Lower leg skin (tissue), 4 donors: Measurements from ENCODE around the gene GJB4. TPM values are rescaled to one million over a fixed set of nuclear protein-coding genes. Genes with fewer than 3 reads are reported as not detected.

Experiments used
- DNase-seq, 2 donors: peaks; one replicate each; pipeline ENCODE4 v3.0.0-alpha.2; 2019; ENCODE audit warnings: low spot score in 2 of 2
- H3K4me3 ChIP-seq: fragments of 200-600 bp; sonication (generic); 2 replicates; pipeline ENCODE4 v1.5.1; 2017; ENCODE audit warnings: mild to moderate bottlenecking, low read depth; ENCODE audit not compliant: poor library complexity, severe bottlenecking
- POLR2A ChIP-seq, 2 donors: fragments of 450-650 bp; IDR thresholded peaks; one replicate each; pipeline ENCODE4 v1.6.1; 2016 to 2017; ENCODE audit warnings: antibody characterized with exemption in 2 of 2, mild to moderate bottlenecking in 1 of 2, moderate library complexity in 1 of 2
- WGBS, 2 donors: methylation state at CpG; one replicate each; pipeline ENCODE4 v1.1.5; 2018; 5-methylcytosine and 5-hydroxymethylcytosine counted together
- intact Hi-C: fragments of 100-400 bp; cut with DNase I; formaldehyde crosslinking; loops from one replicate; pipeline ENCODE4 v1.15.0; 2023; ENCODE audit warnings: low total_unique reads
- total RNA-seq, 4 donors: library from RNA; depleted of rRNA; stranded (reverse); fragments of >200 nt; gene quantifications; one replicate each; pipeline ENCODE4 v1.1.0, GENCODE V29; 2016
- TF ChIP-seq, protein P1 (sequence below), 3 donors: fragments of 450-650 bp; IDR thresholded peaks; one replicate each; pipeline ENCODE4 v1.5.1; 2016; ENCODE audit warnings: antibody characterized with exemption in 3 of 3, mild to moderate bottlenecking in 3 of 3, moderate library complexity in 2 of 3

GJB4 gene
- 100 to 1,000 TPM in 1 of 4 donors, 10 to 100 TPM in 3; 44.2 to 146 (median 55.8) TPM for total RNA-seq

DNA sequence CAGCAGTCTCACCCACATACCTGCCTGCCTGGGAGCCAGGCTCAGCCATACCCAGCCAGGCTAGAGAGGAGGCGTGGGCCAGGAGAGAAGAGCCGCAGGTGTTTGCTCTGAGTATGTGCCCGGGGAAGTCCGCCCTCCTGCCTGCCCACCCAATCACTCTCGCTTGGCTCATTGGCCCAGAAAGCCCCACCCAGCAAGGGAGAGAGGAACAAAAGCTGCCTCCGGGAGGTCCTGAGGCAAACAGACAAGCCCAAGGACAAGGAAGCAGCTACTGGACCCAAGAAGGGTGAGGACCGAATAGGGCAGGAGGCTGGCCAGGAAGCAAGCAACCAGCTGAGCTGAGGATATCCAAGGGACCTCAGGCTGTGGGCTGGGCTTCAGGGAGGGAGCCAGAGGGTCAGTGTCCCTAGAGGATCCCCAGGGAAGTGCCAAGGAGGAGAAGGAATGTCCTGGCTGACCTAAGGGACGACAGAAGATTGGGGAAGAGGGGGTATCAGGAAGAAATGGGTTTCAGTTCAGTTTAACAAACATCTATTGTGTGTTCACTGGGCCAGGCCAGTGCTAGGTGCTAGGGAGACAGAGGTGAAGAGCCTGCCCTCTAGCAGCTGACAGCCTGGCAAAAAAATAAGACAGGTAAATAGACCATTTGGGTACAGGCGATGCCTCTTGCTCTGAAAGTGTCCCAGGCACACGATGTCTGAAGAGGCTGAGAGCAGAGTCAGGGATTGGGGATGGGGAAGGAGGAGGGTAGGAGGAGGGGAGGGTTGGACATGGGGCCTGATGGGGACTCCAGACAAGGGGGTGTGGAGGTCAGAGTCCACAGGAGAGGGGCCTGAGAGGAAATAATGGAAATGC lies at the start of gene GJB4:
Gene GJB4, plus strand, starts transcription at position 238 of the 855 bp plus-strand sequence. CDS start 1,515 bp downstream, outside the sequence.
- no peak for TF ChIP-seq POLR2A (IDR thresholded peaks at IDR 0.05)
- TF ChIP-seq, protein P1, sequence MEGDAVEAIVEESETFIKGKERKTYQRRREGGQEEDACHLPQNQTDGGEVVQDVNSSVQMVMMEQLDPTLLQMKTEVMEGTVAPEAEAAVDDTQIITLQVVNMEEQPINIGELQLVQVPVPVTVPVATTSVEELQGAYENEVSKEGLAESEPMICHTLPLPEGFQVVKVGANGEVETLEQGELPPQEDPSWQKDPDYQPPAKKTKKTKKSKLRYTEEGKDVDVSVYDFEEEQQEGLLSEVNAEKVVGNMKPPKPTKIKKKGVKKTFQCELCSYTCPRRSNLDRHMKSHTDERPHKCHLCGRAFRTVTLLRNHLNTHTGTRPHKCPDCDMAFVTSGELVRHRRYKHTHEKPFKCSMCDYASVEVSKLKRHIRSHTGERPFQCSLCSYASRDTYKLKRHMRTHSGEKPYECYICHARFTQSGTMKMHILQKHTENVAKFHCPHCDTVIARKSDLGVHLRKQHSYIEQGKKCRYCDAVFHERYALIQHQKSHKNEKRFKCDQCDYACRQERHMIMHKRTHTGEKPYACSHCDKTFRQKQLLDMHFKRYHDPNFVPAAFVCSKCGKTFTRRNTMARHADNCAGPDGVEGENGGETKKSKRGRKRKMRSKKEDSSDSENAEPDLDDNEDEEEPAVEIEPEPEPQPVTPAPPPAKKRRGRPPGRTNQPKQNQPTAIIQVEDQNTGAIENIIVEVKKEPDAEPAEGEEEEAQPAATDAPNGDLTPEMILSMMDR (IDR thresholded peaks at IDR 0.05): no peak
- DNase-seq: no peak
- WGBS, 2 donors: 45 to 58% methylated on average over 10 of the region's 10 CpGs
- H3K4me3 ChIP-seq: no peak within 1 kb of the TSS
- intact Hi-C loops: no loop called here

DNA sequence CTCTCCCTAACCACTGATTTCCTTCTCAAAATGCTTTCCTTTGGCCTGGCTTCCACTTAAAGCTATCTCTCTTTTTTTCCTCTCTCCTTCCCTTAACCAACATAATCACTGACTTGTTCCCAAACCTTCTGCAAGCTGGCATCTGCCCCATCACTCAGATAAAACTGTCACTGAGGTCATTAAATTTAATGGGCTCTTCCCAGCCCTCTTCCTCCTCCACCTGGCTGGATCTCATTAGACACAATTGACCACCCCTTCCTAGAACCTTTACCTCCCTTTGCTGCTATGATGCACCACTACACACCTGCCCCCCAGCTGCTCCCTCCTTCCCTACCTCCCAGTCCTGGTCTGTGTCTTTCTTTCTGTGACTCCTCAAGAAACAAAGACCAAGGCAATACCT lies 48.7 kb upstream of the GJB4 start:
- DNase-seq: no peak
- intact Hi-C loops: no loop called here
- H3K4me3 ChIP-seq: no peak overlapping the region
- TF ChIP-seq POLR2A (IDR thresholded peaks at IDR 0.05): no peak
- TF ChIP-seq, protein P1 (IDR thresholded peaks at IDR 0.05): no peak

DNA sequence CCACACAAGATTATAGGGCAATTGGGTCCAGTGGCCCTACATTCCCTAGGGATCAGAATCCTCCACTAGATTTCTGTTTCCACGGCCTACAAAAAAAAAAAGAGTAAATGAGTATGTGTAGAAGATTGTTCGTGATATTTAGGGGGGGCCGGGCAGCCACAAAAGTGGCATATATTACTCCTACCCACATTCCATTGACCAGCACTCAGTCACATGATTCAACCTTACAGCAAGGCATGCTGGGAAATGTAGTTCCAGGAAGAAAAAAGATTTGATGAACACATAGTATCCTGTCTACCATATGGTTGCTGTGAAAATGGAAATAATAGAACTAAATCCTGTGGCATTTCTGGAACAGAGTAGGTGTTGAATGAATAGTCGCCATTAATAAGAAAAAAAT lies 48.1 kb upstream of the GJB4 start:
- no peak for DNase-seq
- WGBS, 2 donors: 80 to 85% methylated on average over 4 of the region's 4 CpGs
- no peak for TF ChIP-seq POLR2A (IDR thresholded peaks at IDR 0.05)
- intact Hi-C loops: no loop called here
- H3K4me3 ChIP-seq: no peak overlapping the region

DNA sequence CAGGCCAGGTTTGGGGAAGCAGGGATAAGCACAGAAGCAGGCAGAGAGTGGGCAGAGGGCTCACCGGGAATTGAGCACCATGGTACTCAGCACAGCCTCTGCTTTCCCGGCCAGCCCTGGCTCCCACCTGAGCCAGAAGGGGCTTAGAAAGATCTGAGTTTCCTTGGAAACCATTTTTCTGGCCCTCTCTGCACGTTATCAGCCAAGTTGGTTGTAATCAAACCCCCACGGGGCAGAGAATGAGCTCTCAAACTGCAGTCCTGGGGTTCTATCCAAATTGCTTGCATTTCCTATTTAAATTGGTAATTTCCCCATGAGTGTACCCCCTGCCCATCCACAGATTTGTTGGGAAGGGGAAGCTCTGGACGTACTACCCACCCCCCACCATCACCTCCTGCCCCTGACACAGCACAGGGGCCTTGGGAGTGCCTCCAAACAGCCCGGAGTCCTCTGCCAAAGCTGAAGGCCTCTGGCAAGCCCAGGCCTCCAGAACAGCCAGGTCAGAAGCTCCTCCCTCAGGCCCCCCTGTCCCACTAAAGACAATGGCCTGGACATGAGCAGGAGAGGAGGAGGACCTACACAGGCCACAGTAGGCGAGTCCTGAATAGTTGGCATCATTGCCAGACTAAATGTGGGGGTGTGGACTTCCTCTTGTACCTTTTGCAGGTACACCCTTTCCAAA lies 47.4 kb upstream of the GJB4 start:
- TF ChIP-seq POLR2A (IDR thresholded peaks at IDR 0.05): no peak
- TF ChIP-seq, protein P1 (IDR thresholded peaks at IDR 0.05): no peak
- intact Hi-C loops: no loop called here
- DNase-seq: no peak
- no peak overlapping the region for H3K4me3 ChIP-seq
- WGBS, 2 donors: 64 to 65% methylated on average over 7 of the region's 7 CpGs

DNA sequence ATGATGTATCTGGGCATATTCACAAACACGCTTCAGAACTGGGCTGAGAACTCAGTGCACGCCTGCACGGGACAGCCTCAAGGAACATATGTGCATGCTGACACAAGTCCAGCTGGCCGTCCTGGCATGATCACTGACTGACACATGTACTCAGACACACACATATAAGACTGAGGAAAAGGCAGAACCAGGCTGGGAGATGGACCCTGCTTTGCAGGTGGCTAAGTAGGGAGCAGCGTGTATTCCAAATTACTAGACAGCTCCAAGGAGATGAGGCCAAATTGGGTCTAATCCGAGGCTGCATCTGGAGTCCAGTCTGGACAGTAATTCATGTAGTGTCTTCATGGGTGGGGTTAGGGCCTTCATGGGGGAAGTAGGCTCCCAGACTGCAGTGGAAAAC lies 46.1 kb upstream of the GJB4 start:
- WGBS, 2 donors: 44 to 66% methylated on average over 6 of the region's 6 CpGs
- DNase-seq: no peak
- no peak for TF ChIP-seq POLR2A (IDR thresholded peaks at IDR 0.05)
- TF ChIP-seq, protein P1 (IDR thresholded peaks at IDR 0.05): no peak
- H3K4me3 ChIP-seq: no peak overlapping the region
- intact Hi-C loops: no loop called here

DNA sequence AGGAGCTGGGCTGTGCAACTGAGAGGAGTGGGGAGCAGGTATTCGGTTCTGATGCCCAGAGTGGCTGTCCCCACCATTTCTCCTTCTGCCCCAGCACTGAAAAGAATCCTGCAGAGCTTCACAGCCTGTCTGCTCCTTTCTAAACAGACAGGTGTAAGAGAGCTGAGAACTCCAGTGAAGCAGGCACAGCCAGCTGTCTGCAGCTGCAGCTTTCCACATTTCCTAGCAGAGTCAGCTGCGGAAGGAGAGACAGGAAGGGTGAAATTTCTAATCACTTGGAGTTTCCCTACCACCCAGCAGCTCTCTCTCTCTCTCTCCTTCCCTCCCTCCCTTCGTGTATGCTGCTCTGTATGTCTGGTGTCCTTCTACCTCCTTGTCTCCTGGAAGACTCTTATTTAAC lies 45.2 kb upstream of the GJB4 start:
- TF ChIP-seq, protein P1 (IDR thresholded peaks at IDR 0.05): no peak
- no peak for TF ChIP-seq POLR2A (IDR thresholded peaks at IDR 0.05)
- intact Hi-C loops: no loop called here
- DNase-seq: no peak
- H3K4me3 ChIP-seq: no peak overlapping the region
- WGBS, 2 donors: 46 to 48% methylated on average over 3 of the region's 3 CpGs
